Liver (tissue), 9 donors: ENCODE data around the gene JAZF1. TPM values are rescaled to one million over a fixed set of nuclear protein-coding genes. Genes with fewer than 3 reads are reported as not detected.

Experiments
- DNase-seq: peaks from one replicate; pipeline ENCODE4 v3.0.0-alpha.2; 2017; ENCODE audit warnings: low spot score
- H3K27ac ChIP-seq, 2 donors: one replicate each; pipeline ENCODE4 v1.7.0; 2013; ENCODE audit warnings: inconsistent platforms in 2 of 2, low read length in 2 of 2, control low read depth in 1 of 2, low read depth in 1 of 2, mild to moderate bottlenecking in 1 of 2
- H3K27me3 ChIP-seq, 4 donors: one replicate each; pipeline versions ENCODE4 v1.6.1 to v1.7.0; 2013; ENCODE audit warnings: low read length in 3 of 4, inconsistent platforms in 1 of 4, mild to moderate bottlenecking in 1 of 4, moderate library complexity in 1 of 4; ENCODE audit not compliant: control insufficient read depth in 4 of 4, insufficient read depth in 4 of 4
- H3K36me3 ChIP-seq, 4 donors: one replicate each; pipeline versions ENCODE4 v1.6.1 to v1.7.0; 2013; ENCODE audit warnings: low read length in 3 of 4, mild to moderate bottlenecking in 3 of 4, low read depth in 1 of 4, moderate library complexity in 1 of 4; ENCODE audit not compliant: control insufficient read depth in 4 of 4, insufficient read depth in 3 of 4
- H3K4me1 ChIP-seq, 4 donors: one replicate each; pipeline versions ENCODE4 v1.6.1 to v1.7.0; 2013; ENCODE audit warnings: low read length in 3 of 4, mild to moderate bottlenecking in 3 of 4, moderate library complexity in 1 of 4; ENCODE audit not compliant: control insufficient read depth in 4 of 4, insufficient read depth in 4 of 4
- H3K4me3 ChIP-seq, 3 donors: one replicate each; pipeline versions ENCODE4 v1.6.1 to v1.7.0; 2013; ENCODE audit warnings: low read length in 3 of 3, control low read depth in 1 of 3, low read depth in 1 of 3, mild to moderate bottlenecking in 1 of 3
- H3K9ac ChIP-seq, 2 donors: one replicate each; pipeline ENCODE4 v1.7.0; 2013; ENCODE audit warnings: low read length in 2 of 2, mild to moderate bottlenecking in 2 of 2, moderate library complexity in 2 of 2, control low read depth in 1 of 2, low read depth in 1 of 2
- H3K9me3 ChIP-seq, 4 donors: one replicate each; pipeline versions ENCODE4 v1.6.1 to v1.7.0; 2013; ENCODE audit warnings: low read length in 3 of 4; ENCODE audit not compliant: control insufficient read depth in 4 of 4
- ATF3 ChIP-seq: IDR thresholded peaks from 2 replicates; pipeline ENCODE4 v1.6.1; 2016; ENCODE audit warnings: antibody characterized with exemption
- CTCF ChIP-seq: fragments of 150-350 bp; IDR thresholded peaks from 2 replicates; pipeline ENCODE4 v1.5.1; 2017; ENCODE audit warnings: improper control_type of control experiment, low read depth, low read length; ENCODE audit not compliant: missing input control
- EGR1 ChIP-seq, 2 donors: IDR thresholded peaks; 2 replicates each; pipeline ENCODE4 v1.6.1; 2016 to 2018; ENCODE audit warnings: antibody characterized with exemption in 2 of 2, low read depth in 2 of 2
- FOXA1 ChIP-seq: IDR thresholded peaks from 2 replicates; pipeline ENCODE4 v1.6.1; 2016; ENCODE audit warnings: antibody characterized with exemption
- HNF4A ChIP-seq, 2 donors: conservative IDR thresholded peaks; 2 replicates each; pipeline ENCODE4 v1.6.1; 2016; ENCODE audit warnings: antibody characterized with exemption in 2 of 2, mild to moderate bottlenecking in 2 of 2
- HNF4G ChIP-seq: IDR thresholded peaks from 2 replicates; pipeline ENCODE4 v1.6.1; 2016; ENCODE audit warnings: antibody characterized with exemption
- JUND ChIP-seq, 2 donors: IDR thresholded peaks; 2 replicates each; pipeline ENCODE4 v1.6.1; 2016; ENCODE audit warnings: antibody characterized with exemption in 2 of 2
- MAX ChIP-seq: IDR thresholded peaks from 2 replicates; pipeline ENCODE4 v1.6.1; 2016; ENCODE audit warnings: antibody characterized with exemption
- NR2F2 ChIP-seq: IDR thresholded peaks from 2 replicates; pipeline ENCODE4 v1.6.1; 2016; ENCODE audit warnings: antibody characterized with exemption
- RAD21 ChIP-seq, 2 donors: IDR thresholded peaks; 2 replicates each; pipeline ENCODE4 v1.6.1; 2016; ENCODE audit warnings: antibody characterized with exemption in 2 of 2, mild to moderate bottlenecking in 2 of 2
- REST ChIP-seq: IDR thresholded peaks from 2 replicates; pipeline ENCODE4 v1.6.1; 2016; ENCODE audit warnings: antibody characterized with exemption, mild to moderate bottlenecking
- RXRA ChIP-seq, 2 donors: IDR thresholded peaks; 2 replicates each; pipeline ENCODE4 v1.6.1; 2017 to 2018; ENCODE audit warnings: antibody characterized with exemption in 2 of 2, mild to moderate bottlenecking in 1 of 2
- SP1 ChIP-seq: IDR thresholded peaks from 2 replicates; pipeline ENCODE4 v1.6.1; 2018; ENCODE audit warnings: antibody characterized with exemption, mild to moderate bottlenecking
- TAF1 ChIP-seq: conservative IDR thresholded peaks from 2 replicates; pipeline ENCODE4 v1.6.1; 2016; ENCODE audit warnings: antibody characterized with exemption, mild to moderate bottlenecking
- YY1 ChIP-seq: IDR thresholded peaks from 2 replicates; pipeline ENCODE4 v1.6.1; 2016; ENCODE audit warnings: antibody characterized with exemption, mild to moderate bottlenecking
- WGBS: extraction: QIAGEN DNeasy Blood & Tissue Kit; methylation state at CpG from one replicate; pipeline ENCODE4 v1.1.7; 2013; 5-methylcytosine and 5-hydroxymethylcytosine counted together
- polyA plus RNA-seq, 2 donors: library from polyadenylated mRNA; stranded (reverse) in 1 of 2; unstranded in 1 of 2; fragments of 200-250 nt in 1 of 2; fragments of >200 nt in 1 of 2; fragmentation: Nextera tagmentation in 1 of 2; extraction: Ambion mirVana in 1 of 2; gene quantifications; one replicate each; pipeline versions ENCODE4 v1.2.1 to v1.2.3, GENCODE V29; 2013 to 2015
- total RNA-seq, 2 donors: library from RNA; depleted of rRNA; stranded (reverse); fragments of >200 nt; gene quantifications; one replicate each; pipeline ENCODE4 v1.2.3, GENCODE V29; 2014
- donor health status: healthy.
- donor health status: healthy.
- donor health status: healthy.
- donor health status: healthy.
- donor health status: healthy.

JAZF1 gene
- total and polyA plus RNA-seq, 4 donors = 2.7 to 17.8 (median 4.0) TPM

- H3K27ac ChIP-seq = no peak overlapping the region
- no peaks in the 10 kb centered on the region for H3K36me3 ChIP-seq
- no peaks in the 10 kb centered on the region for H3K27me3 ChIP-seq
- no peak overlapping the region for H3K4me3 ChIP-seq
- peaks cover 2 to 15% (median 11%) of the 10 kb centered on the region in 4 donors for H3K4me1 ChIP-seq
- DNase-seq = no peak
- H3K9me3 ChIP-seq = no peaks in the 10 kb centered on the region
- no peak overlapping the region for H3K9ac ChIP-seq
- 62% methylated on average over 4 of the region's 4 CpGs for WGBS
- TF ChIP-seq CTCF = no peak
- no peak for TF ChIP-seq ATF3
- TF ChIP-seq JUND (IDR thresholded peaks at IDR 0.05) = no peak
- TF ChIP-seq MAX = no peak
- no peak for TF ChIP-seq REST
- no peak for TF ChIP-seq TAF1
- TF ChIP-seq EGR1 (IDR thresholded peaks at IDR 0.05; ENCODE audit: low read depth in 2 of 2) = no peak
- TF ChIP-seq SP1 = no peak
- no peak for TF ChIP-seq RAD21 (IDR thresholded peaks at IDR 0.05)
These were observed 75.8 kb downstream of the JAZF1 start for GRCh38 chr7:28104811-28105210.

GRCh38 chr7:28104041-28104541, 76.5 kb downstream of the JAZF1 start:
- Histone ChIP-seq H3K9ac (peak overlapping the region in 1 of 2 donors; percentile 14), H3K36me3 (no peaks in the 10 kb centered on the region), H3K4me3 (no peak overlapping the region), H3K27me3 (no peaks in the 10 kb centered on the region), H3K9me3 (no peaks in the 10 kb centered on the region), H3K4me1 (peaks cover 2 to 15% (median 11%) of the 10 kb centered on the region in 4 donors), H3K27ac (no peak overlapping the region)
- WGBS = 62% methylated on average over 3 of the region's 3 CpGs
- TF ChIP-seq RXRA (IDR thresholded peaks at IDR 0.05) (peak in 1 of 2 donors; percentile 5), MAX (no peak), REST (no peak), FOXA1 (no peak), SP1 (no peak), TAF1 (no peak), ATF3 (no peak), YY1 (no peak), HNF4A (conservative IDR thresholded peaks at IDR 0.05) (peak in 1 of 2 donors; percentile 41), EGR1 (IDR thresholded peaks at IDR 0.05; ENCODE audit: low read depth in 2 of 2) (no peak), RAD21 (IDR thresholded peaks at IDR 0.05) (no peak), CTCF (no peak), NR2F2 (no peak), HNF4G (no peak)
- no peak for DNase-seq
